GM23338 (cell line): ENCODE data around the gene CYGB. TPM values are rescaled to one million over a fixed set of nuclear protein-coding genes. Genes with fewer than 3 reads are reported as not detected.

Experiments used
- ATAC-seq: fragments of 200-7000 bp; cut with Tn5 transposase; 3 replicates; pipeline ENCODE4 v1.9.1; 2020
- DNase-seq: peaks from one replicate; pipeline ENCODE4 v3.0.0-alpha.2; 2015; ENCODE audit warnings: low spot score
- H2AFZ ChIP-seq: fragments of 200-600 bp; sonication (generic); 2 replicates; pipeline ENCODE4 v1.8.0; 2016; ENCODE audit warnings: antibody characterized with exemption, mild to moderate bottlenecking, moderate library complexity
- H3F3A ChIP-seq: fragments of 200-600 bp; sonication (generic); replicated peaks from 2 replicates; pipeline ENCODE4 v1.8.0; 2017; ENCODE audit warnings: antibody characterized with exemption, mixed run types, low read depth
- H3K27ac ChIP-seq: fragments of 200-600 bp; sonication (generic); 2 replicates; pipeline ENCODE4 v1.6.1; 2016; ENCODE audit warnings: low read depth
- H3K27me3 ChIP-seq: fragments of 200-600 bp; sonication (generic); 2 replicates; pipeline ENCODE4 v1.8.0; 2016; ENCODE audit warnings: mild to moderate bottlenecking, mixed run types, moderate library complexity; ENCODE audit not compliant: insufficient read depth
- H3K36me3 ChIP-seq: fragments of 200-600 bp; sonication (generic); 2 replicates; pipeline ENCODE4 v1.8.0; 2016; ENCODE audit warnings: mild to moderate bottlenecking; ENCODE audit not compliant: insufficient read depth
- H3K4me1 ChIP-seq: fragments of 200-600 bp; sonication (generic); 2 replicates; pipeline ENCODE4 v1.8.0; 2016; ENCODE audit warnings: mild to moderate bottlenecking, moderate library complexity; ENCODE audit not compliant: insufficient read depth
- H3K4me2 ChIP-seq: fragments of 200-600 bp; sonication (generic); 2 replicates; pipeline ENCODE4 v1.7.1; 2017; ENCODE audit warnings: mixed run types
- H3K4me3 ChIP-seq: fragments of 200-600 bp; sonication (generic); 2 replicates; pipeline ENCODE4 v1.6.1; 2016; ENCODE audit warnings: mixed run types
- H3K79me2 ChIP-seq: fragments of 200-600 bp; sonication (generic); replicated peaks from 2 replicates; pipeline ENCODE4 v1.8.0; 2017; ENCODE audit warnings: mild to moderate bottlenecking; ENCODE audit not compliant: insufficient read depth
- H3K9me2 ChIP-seq: fragments of 200-600 bp; sonication (generic); 2 replicates; pipeline ENCODE4 v1.8.0; 2017; ENCODE audit not compliant: insufficient read depth
- H4K20me1 ChIP-seq: fragments of 200-600 bp; sonication (generic); replicated peaks from 2 replicates; pipeline ENCODE4 v1.8.0; 2017; ENCODE audit warnings: mild to moderate bottlenecking; ENCODE audit not compliant: insufficient read depth
- H3K27ac Mint-ChIP-seq: 2 replicates; pipeline ENCODE4 v1.8.0; 2020; ENCODE audit warnings: inconsistent platforms, mild to moderate bottlenecking, moderate library complexity, mixed read lengths
- H3K27me3 Mint-ChIP-seq: 3 replicates; pipeline ENCODE4 v1.8.0; 2022; ENCODE audit warnings: low read depth, mild to moderate bottlenecking, moderate library complexity, mixed read lengths, inconsistent platforms; ENCODE audit not compliant: insufficient read depth, poor library complexity
- H3K36me3 Mint-ChIP-seq: 3 replicates; pipeline ENCODE4 v1.8.0; 2021; ENCODE audit warnings: low read depth, mild to moderate bottlenecking, inconsistent platforms, moderate library complexity, mixed read lengths
- H3K4me1 Mint-ChIP-seq: 3 replicates; pipeline ENCODE4 v1.8.0; 2020; ENCODE audit warnings: mild to moderate bottlenecking, inconsistent platforms, mixed read lengths
- H3K4me3 Mint-ChIP-seq: 3 replicates; pipeline ENCODE4 v1.8.0; 2021; ENCODE audit warnings: moderate library complexity, mild to moderate bottlenecking, inconsistent platforms, mixed read lengths
- H3K9me3 Mint-ChIP-seq: 3 replicates; pipeline ENCODE4 v1.8.0; 2020; ENCODE audit warnings: moderate library complexity, mild to moderate bottlenecking, inconsistent platforms, mixed read lengths
- CREB1 ChIP-seq: fragments of 250-450 bp; sonication (Bioruptor Pico); IDR thresholded peaks from 2 replicates; pipeline ENCODE4 v1.5.0; 2020; ENCODE audit warnings: low read depth, mild to moderate bottlenecking, moderate library complexity
- CTCF ChIP-seq, 2 experiments: fragments of 200-600 bp in 1 of 2; sonication (generic) in 1 of 2; conservative IDR thresholded peaks; 2 replicates each; pipeline versions ENCODE4 v1.5.1 to v1.6.1; 2016 to 2017; ENCODE audit warnings: antibody characterized with exemption in 2 of 2, low read depth in 2 of 2, mild to moderate bottlenecking in 2 of 2, moderate library complexity in 1 of 2
- EZH2 ChIP-seq: fragments of 200-600 bp; sonication (generic); IDR thresholded peaks from one replicate; pipeline ENCODE4 v1.8.0; 2017; ENCODE audit warnings: antibody characterized with exemption, mild to moderate bottlenecking, low read depth; ENCODE audit not compliant: unreplicated experiment
- EZH2phosphoT487 ChIP-seq: fragments of 200-600 bp; sonication (generic); IDR thresholded peaks from one replicate; pipeline ENCODE4 v1.8.1; 2018; ENCODE audit warnings: antibody characterized with exemption; ENCODE audit not compliant: unreplicated experiment
- JUNB ChIP-seq: IDR thresholded peaks from one replicate; pipeline ENCODE4 v1.6.1; 2016; ENCODE audit warnings: antibody characterized with exemption; ENCODE audit not compliant: unreplicated experiment
- NANOG ChIP-seq: IDR thresholded peaks from 2 replicates; pipeline ENCODE4 v1.6.1; 2016; ENCODE audit warnings: antibody characterized with exemption, borderline replicate concordance
- POLR2AphosphoS5 ChIP-seq: IDR thresholded peaks from 2 replicates; pipeline ENCODE4 v1.6.1; 2016; ENCODE audit warnings: antibody characterized with exemption, low read depth
- REST ChIP-seq: IDR thresholded peaks from one replicate; pipeline ENCODE4 v1.6.1; 2018; ENCODE audit warnings: antibody characterized with exemption; ENCODE audit not compliant: unreplicated experiment
- STAT1 ChIP-seq: IDR thresholded peaks from one replicate; pipeline ENCODE4 v1.6.1; 2016; ENCODE audit warnings: antibody characterized with exemption; ENCODE audit not compliant: unreplicated experiment
- ZNF114 ChIP-seq: fragments of 250-450 bp; sonication (Bioruptor Pico); IDR thresholded peaks from 2 replicates; pipeline ENCODE4 v1.5.0; 2020; ENCODE audit warnings: mild to moderate bottlenecking, moderate library complexity
- ZNF331 ChIP-seq: fragments of 250-450 bp; sonication (Bioruptor Pico); IDR thresholded peaks from 2 replicates; pipeline ENCODE4 v1.5.0; 2020; ENCODE audit warnings: low read depth, mild to moderate bottlenecking, moderate library complexity
- ZNF462 ChIP-seq: fragments of 250-450 bp; sonication (Bioruptor Pico); IDR thresholded peaks from 2 replicates; pipeline ENCODE4 v1.5.0; 2020; ENCODE audit warnings: mild to moderate bottlenecking, moderate library complexity
- polyA plus RNA-seq: library from polyadenylated mRNA; unstranded; fragments of >200 nt; fragmentation: Nextera tagmentation; extraction: Ambion mirVana; gene quantifications from 2 replicates; pipeline ENCODE4 v1.2.1, GENCODE V29; 2016
- total RNA-seq: library from RNA; depleted of rRNA; stranded (reverse); fragments of >200 nt; shearing (Covaris generic); gene quantifications from 2 replicates; pipeline ENCODE4 v1.2.3, GENCODE V29; 2014
- TF ChIP-seq, protein P1 (sequence below): IDR thresholded peaks from 2 replicates; pipeline ENCODE4 v1.6.1; 2016; ENCODE audit warnings: antibody characterized with exemption

The CYGB gene
- total and polyA plus RNA-seq, 2 experiments from 2014 or later, result 1.2 to 1.7 TPM

DNA sequence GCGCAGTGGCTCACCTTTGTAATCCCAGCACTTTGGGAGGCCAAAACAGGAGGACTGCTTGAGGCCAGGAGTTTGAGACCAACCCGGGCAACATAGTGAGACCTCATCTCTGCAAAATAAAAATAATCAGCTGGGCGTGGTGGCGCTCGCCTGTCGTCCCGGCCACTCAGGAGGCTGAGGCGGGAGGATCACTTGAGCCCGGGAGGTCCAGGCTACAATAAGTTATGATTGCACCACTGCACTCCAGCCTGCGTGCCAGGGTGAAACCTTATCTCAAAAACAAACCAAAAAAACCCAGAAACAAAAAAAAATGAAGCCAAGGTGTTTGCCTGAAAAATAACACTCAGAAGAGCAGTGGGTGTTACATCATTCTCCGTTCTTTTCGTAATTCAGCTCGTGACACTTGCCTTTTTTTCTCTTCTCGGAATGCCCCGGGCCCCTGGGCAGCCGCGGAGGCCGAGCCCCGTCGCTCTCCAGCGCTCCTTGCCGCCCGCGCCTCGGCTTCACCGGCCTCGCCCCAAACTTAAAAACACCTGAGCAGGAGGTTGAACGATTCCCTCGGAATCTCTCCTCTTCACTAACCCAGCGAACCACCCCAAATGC is 19.4 kb upstream of the CYGB start:
- H3K9me2 ChIP-seq, result no peaks in the 10 kb centered on the region
- peaks cover 43% of the 10 kb centered on the region for H3K36me3 Mint-ChIP-seq
- peak overlapping the region; percentile 99 for H3K4me3 Mint-ChIP-seq
- peak overlapping the region; percentile 80 for H3K27ac ChIP-seq
- peak overlapping the region; percentile 81 for H3K4me2 ChIP-seq
- DNase-seq (peak; percentile 55), ATAC-seq (peak; percentile 28)
- peaks cover 33% of the 10 kb centered on the region for H3K4me1 Mint-ChIP-seq
- H3K27me3 Mint-ChIP-seq, result peaks cover 12% of the 10 kb centered on the region
- H3K9me3 Mint-ChIP-seq, result no peaks in the 10 kb centered on the region
- H3F3A ChIP-seq, result peaks cover 33% of the 10 kb centered on the region
- H3K79me2 ChIP-seq, result peaks cover 43% of the 10 kb centered on the region
- peak overlapping the region; percentile 93 for H3K27ac Mint-ChIP-seq
- H2AFZ ChIP-seq, result peak overlapping the region; percentile 87; the same call in 1 of the 2 replicates
- H3K27me3 ChIP-seq, result no peaks in the 10 kb centered on the region
- peaks cover 32% of the 10 kb centered on the region for H4K20me1 ChIP-seq
- H3K4me3 ChIP-seq, result peak overlapping the region; percentile 97
- peaks cover 25% of the 10 kb centered on the region for H3K36me3 ChIP-seq
- TF ChIP-seq STAT1 (no peak), CTCF (conservative IDR thresholded peaks at IDR 0.05; ENCODE audit: low read depth in 2 of 2) (no peak), NANOG (no peak), EZH2phosphoT487 (no peak), EZH2 (no peak), ZNF331 (CRISPR knock-in tag) (no peak), JUNB (no peak), REST (no peak), POLR2AphosphoS5 (no peak), ZNF114 (CRISPR knock-in tag) (no peak), ZNF462 (CRISPR knock-in tag) (no peak), CREB1 (CRISPR knock-in tag) (no peak)
- TF ChIP-seq, protein P1, sequence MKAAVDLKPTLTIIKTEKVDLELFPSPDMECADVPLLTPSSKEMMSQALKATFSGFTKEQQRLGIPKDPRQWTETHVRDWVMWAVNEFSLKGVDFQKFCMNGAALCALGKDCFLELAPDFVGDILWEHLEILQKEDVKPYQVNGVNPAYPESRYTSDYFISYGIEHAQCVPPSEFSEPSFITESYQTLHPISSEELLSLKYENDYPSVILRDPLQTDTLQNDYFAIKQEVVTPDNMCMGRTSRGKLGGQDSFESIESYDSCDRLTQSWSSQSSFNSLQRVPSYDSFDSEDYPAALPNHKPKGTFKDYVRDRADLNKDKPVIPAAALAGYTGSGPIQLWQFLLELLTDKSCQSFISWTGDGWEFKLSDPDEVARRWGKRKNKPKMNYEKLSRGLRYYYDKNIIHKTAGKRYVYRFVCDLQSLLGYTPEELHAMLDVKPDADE, result no peak
- H3K4me1 ChIP-seq, result peaks cover 32% of the 10 kb centered on the region
